GM12892 (cell line): ENCODE results near the gene EEPD1.

Experiments
- POLR2A ChIP-seq: IDR thresholded peaks from 2 replicates; pipeline ENCODE4 v1.6.1; 2011; ENCODE audit warnings: low read depth, low read length, control low read depth
- POLR2AphosphoS5 ChIP-seq: IDR thresholded peaks from 2 replicates; pipeline ENCODE4 v1.6.1; 2011; ENCODE audit warnings: low read depth, low read length, control low read depth
- TAF1 ChIP-seq: IDR thresholded peaks from 2 replicates; pipeline ENCODE4 v1.6.1; 2011; ENCODE audit warnings: low read depth, mild to moderate bottlenecking, control low read depth, low read length, borderline replicate concordance

DNA sequence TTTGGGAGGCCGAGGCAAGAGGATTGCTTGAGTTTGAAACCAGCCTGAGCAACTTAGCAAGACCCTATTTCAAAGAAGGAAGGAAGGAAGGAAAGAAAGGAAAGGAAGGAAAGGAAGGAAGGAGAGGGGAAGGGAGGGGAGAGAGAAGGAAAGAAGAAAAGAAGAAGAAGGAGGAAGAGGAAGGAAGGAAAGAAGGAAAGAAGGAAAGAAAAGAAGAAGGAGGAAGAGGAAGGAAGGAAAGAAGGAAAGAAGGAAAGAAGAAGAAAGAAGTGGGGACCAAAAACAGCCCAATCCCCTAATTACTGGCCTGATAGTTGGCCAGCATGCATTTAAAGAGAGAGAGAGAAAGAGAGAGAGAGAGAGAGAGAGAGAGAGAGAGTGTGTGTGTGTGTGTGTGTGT lies 66.4 kb downstream of the EEPD1 start:
- TF ChIP-seq POLR2A: no peak
- no peak for TF ChIP-seq POLR2AphosphoS5
- TF ChIP-seq TAF1: no peak
